Measurements from ENCODE around the gene MYPOP.

GRCh38 chr19:45862271-45862563 is 40.2 kb downstream of the MYPOP start:
- TF ChIP-seq CTCF (IDR thresholded peaks at IDR 0.05) (no peak), POLR2A (IDR thresholded peaks at IDR 0.05) (no peak)

Data from adrenal gland (tissue), 5 donors.